ENCODE data around the gene RRAGC.
"Not testable (repeated sequence)": the region's sequence is repeated elsewhere in the genome, so short reads cannot be mapped to it uniquely, and the experiment has no call there.

Gene RRAGC

DNA sequence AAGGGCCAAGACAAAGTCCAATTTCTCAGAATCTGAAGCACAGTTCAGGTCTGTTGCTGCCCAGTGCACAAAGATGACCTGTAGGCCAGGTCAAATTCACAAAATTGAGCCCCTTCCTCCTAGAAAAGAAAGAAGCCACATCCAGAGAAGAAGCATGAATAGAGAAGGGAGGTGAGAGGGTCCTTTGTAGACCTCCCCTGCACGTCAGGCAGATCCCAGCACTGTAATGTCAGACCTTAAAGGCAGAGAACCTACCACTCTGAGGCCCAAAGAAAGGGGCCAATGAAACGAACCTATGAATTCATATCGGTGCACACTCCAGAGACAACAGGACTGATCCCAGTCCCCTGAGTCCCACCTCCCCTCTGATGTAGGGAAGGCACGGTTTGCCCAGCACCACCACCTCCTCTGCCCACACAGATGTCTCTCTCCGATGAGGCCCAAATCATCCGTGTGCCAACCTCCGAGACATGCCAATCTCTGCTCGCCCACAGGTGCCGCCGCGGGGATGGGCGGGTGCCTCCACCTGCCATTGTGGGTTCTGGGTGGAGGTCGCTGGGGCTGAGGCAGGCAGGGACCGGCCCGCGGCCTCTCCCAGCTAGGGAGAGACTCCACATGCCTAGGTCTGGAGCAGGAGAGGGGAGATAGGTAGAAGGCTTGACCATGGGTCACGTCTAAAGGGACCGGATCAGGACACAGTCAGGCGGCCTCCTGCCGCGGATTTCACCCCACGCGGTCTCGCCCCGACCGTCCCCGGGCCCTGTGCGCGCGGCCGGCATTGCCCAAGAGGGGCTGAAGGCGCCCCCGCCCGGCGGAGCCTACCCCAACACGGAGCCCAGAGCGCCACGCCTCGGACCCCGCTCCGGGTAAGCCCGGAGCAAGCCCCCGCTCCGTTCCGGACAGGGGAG lies 42.1 kb downstream of the RRAGC start:
- DNase-seq (ENCODE audit: low spot score): no peak

DNA sequence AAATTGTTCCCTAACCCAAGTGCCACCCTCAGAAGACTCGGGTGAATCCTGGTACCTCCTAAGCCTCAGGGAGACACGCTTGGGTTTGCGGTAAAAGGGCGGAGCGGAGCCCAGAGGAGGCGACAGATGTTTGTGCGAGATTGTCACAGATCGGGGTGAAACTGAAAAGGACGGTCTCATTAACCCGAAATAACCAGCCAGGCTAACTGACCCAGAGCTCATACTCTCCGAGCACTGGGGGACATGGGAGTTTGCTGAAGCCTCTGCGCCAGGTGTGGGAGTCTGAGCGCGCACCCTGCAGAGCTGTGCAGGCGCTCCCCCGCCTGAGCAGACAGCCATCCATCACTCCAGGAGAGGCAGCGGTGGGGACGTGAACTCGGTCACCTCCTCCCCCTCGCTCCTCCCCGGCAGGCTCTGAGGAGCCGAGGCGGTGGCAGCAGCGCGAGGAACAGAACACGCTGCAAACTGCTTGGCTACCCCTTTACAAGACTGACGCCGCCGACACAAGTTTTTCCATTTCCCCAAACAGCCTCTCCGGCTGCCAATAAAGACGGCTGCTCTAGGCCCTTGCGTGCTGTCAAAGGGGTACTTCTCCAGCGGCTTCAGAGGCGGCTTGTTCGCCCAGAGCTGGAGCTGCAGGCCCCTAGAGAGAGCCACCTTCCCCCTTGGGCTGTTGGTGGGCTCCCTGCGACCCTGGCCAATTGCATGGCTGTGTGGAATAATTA lies 43.5 kb downstream of the RRAGC start:
- no peak for DNase-seq (ENCODE audit: low spot score)

- no peak for DNase-seq (ENCODE audit: low spot score)
These were observed 44.5 kb downstream of the RRAGC start for GRCh38 chr1:38814984-38815464.

DNA sequence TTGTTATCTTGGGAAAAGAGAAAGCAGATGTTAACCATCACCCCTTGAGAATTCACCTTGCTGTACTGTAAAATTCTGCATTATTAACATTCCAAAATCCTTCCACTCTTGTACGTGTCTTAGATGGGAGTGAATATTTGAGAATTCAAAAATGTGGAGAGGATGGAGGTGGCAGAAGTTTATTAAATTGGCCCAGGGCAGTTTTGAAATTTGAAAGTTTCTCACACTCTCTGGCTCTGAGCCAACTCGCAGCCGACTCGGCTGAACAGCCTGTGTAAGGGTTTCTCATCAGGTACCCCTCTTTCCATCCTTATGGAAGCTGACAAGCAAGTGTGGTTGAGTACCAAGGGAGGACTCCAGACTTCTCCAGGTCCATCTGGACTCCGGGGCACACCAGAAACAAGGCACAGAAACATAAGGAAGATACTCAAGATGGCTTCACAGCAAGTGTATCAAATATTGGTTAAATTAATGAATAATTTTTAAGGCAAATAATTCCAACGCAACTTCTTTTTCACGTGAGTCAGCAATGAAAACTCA lies 45.1 kb downstream of the RRAGC start:
- DNase-seq (ENCODE audit: low spot score): no peak

DNA sequence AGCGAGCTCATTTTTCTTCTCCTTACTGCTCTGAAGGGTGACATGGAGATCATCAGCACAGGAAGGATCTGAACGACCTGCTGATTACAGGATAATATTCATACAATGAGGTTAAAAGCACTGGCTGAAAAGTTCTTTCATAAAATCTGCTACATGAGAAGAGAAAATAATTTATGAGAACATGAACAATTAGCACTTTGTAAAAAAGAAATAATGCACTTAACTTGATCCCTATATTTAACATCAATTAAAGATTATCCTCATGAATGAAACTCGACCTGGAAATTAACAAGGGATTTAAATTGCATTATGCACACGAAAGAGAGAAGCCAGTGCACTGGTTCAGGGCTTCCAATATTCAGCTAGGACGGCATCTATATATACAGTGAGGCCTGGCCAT lies 46.6 kb downstream of the RRAGC start:
- DNase-seq (ENCODE audit: low spot score): no peak

DNA sequence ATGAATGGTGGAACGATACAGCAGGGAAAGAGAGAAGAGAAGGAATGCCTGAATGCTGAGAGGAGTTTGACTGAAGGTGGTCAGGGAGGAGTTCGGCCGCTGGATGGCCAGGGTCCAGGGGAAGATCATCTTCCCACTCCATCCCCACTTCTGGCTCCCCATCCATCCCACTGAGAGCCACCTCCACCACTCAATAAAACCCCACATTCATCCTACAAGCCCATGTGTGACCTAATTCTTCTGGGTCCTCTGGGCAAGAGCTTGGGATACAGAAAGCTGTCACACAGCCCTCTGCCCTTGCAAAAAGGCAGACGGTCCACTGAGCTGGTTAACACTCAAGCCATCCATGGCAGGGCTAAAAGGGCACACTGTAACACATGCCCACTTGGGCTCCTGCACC lies 48.1 kb downstream of the RRAGC start:
- not testable (repeated sequence) for DNase-seq (ENCODE audit: low spot score)

- no peak for DNase-seq (ENCODE audit: low spot score)
These were observed 53.5 kb downstream of the RRAGC start for GRCh38 chr1:38806090-38806489.

DNA sequence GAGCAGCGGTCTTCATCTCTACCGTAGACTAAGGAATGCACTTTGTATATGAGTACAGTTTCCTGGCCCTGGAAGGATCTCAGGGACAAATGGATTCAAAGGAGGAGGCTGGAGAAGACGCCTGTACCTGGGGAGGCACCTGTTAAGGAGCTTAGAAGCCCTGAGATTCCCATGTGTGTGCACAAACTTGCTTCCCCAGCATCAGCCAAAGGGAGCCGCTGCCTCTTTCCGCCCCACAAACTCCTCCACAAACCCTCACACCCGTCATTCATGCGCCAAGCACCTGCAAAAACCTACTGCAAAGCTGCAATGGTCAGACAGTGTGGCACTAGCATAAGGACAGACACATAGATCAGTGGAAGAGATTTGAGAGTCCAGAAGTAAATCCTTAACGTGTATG lies 54.5 kb downstream of the RRAGC start:
- DNase-seq (ENCODE audit: low spot score): no peak

DNA sequence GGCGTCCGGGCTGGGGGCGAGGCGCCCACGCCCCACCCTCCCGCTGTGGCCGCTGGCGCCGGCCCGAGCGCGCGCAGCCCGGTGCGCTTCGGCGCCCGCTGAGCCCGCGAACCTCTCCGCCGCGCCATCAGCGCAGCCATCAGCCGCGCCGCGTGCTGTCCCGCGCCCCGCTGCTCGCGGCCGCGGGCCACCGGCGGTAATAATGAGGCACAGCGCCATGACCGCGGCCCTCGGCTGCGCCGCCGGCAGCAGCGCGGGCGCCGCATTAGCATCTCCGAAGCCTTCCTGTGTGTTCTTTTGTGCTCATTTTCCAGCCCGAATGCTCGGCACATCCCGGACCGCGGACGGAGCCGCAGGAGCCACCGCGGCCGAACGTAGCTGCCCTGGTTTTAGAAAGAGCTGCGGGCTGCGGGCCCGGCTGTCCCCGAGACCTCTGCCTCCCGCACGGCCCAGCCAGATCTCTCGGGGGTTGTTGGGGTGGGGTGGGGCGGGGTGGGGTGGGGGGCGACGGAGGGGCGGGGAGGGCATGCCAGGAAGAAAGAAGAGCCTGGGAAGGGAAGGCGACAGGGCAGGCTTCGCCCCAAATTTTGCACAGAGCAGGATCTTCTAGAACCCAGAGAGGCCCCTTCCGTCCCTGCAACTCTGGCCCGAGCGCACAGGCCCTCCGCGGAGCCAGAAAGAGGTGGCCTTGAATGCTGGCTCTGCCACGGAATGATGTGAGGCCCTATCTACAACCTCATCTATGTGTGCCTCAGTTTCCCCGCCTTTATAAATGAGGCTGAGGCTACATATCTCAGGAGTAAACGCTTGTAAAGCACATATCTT lies 55.3 kb downstream of the RRAGC start:
- DNase-seq (ENCODE audit: low spot score): no peak

- peak; percentile 6 for DNase-seq (ENCODE audit: low spot score)
These were observed 55.9 kb downstream of the RRAGC start for GRCh38 chr1:38803647-38804046.

- no peak for DNase-seq (ENCODE audit: low spot score)
These were observed 58.6 kb downstream of the RRAGC start for GRCh38 chr1:38800720-38801671.

- DNase-seq (ENCODE audit: low spot score): no peak
These were observed 66.3 kb downstream of the RRAGC start for GRCh38 chr1:38793299-38793698.

GRCh38 chr1:38791892-38792291 lies 67.7 kb downstream of the RRAGC start:
- no peak for DNase-seq (ENCODE audit: low spot score)

GRCh38 chr1:38791164-38791515 lies 68.4 kb downstream of the RRAGC start:
- no peak for DNase-seq (ENCODE audit: low spot score)

DNA sequence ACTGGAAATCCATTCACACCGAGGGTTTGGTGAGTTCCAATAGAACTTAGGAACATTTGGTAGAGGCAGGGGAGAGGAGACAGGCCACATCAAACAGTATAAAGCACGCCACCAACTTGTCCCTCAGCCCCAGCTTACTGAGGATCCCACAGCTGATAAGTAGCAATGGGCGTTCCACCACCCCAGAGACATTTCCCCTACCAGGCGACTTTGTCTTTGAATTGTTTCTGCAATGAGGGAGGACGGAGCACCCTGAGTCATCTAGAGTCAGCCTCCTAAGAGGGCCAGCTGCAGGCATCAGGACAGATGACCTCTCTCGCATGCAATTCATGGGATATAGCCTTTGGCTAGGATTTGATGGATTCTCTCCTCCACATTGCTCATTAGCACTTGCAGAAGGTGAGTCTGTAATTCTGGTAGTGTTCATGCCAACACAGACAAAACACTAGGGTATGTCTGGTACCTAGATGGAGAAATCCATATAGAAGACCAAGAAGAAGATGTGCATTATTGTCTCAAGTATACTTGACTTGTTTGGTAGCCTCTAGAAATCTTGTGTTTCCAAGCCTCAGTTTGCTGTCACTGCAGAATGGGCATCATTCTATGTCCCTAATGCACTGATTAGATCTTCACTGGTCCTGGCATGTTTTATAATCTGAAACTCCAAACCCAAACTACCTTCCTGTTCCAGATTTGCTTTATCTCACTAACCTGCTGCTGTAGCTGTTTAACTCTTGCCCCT lies 69.0 kb downstream of the RRAGC start:
- DNase-seq (ENCODE audit: low spot score): no peak

DNA sequence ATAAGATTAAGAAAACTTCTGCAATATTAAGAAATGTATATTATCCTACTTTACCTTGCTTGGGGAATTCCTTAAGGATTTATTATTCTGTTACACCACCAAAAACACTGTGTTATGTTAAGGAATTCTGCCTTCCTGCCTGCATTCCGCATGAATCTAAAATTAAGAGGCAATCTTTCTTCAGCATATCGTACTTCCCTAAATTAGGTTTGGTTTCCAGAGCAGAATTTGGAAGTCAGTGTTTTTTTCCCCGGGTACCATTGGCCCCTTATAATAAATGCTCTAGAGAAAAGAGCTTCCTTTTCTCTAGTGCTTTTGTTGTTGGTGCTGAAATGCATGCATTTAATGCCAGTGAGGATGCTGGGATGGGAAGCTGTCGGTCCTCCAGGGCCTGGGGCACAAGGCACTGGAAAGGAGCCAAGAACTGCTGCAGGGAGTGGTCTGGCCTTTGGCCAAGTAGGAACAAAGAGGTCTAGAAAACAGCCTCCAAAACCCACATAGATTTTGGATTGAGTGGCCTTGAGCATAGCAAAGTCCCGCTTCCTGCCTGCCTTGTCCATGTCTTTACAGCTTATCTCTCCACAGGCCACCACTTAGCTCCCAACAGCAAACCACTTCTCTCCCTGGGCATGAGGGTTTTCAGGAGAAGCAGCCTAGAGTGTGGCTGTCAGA lies 69.9 kb downstream of the RRAGC start:
- DNase-seq (ENCODE audit: low spot score): no peak

DNA sequence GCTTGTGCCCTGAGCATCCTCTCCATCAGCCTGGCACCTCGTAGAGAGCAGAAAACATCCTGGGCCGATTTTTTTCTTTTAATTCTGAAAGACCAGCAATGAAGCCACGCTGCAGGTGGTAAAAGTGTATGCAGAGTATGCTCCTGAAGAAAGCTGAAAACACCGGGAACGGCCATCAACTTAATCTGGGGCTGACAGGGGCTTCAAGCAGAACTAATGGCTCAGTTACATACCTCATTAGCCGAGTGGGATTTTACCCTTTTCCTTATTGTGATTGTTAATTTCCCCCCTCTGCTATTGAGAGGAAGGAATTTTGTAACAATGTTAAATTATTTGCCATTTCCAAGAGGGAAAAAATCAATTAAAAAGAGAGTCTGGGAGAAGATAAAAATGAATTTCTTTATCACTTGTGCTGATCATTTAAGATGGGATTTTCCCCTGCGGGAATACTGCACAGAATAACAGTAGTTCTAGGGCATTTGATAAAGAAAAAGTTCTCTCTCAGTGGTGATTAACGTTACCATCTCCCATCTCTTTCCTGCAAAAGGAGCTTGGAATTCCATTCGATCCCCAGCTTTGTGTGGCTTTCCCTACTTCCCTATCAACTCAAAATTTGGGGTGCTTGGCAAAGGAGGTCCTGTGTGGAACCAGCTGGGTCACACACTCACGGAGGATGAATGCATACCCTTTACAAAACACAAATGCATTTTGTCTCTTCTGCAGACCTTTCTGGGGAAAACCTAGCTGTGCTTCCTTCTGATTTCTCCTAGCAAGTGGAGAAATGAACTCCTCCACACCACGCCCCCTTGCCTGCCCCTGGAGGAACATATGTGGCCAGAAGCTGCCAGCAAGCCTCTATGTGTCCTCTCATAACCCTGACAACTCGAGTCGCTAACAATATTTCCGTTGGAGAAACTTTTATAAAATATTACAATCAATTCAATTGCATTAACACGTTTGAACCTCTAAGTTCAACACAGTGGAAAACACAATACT lies 70.9 kb downstream of the RRAGC start:
- DNase-seq (ENCODE audit: low spot score): no peak
